HG03103 (cell line): ENCODE results near the gene ZNF862.

Source experiments
- ATAC-seq: cut with Tn5 transposase; IDR thresholded peaks from one replicate; pipeline ENCODE4 v1.9.1; 2021; ENCODE audit warnings: low read depth; ENCODE audit not compliant: unreplicated experiment

ZNF862 gene

GRCh38 chr7:149839933-149840332 is 1.8 kb downstream of the ZNF862 start:
- ATAC-seq: no peak

DNA sequence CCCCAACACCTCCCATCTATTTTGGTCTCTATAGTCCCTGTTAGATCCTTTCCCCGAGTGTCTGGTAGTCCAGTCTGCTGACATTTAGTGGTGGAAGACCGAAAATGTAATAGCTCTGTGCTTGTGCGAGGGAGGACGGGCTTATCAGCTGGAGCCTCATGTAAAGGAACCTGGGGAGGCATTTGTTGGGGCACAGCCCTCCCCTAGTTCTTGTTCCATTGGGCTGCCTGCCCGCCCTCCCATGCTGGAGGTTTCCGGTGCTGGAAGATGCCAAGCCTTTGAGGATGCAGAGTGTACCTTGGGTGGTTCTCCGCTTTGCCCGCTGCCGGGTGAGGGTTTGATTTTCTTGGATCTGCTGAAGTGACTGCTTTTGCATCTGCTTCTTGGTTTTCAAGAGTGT is 5.4 kb downstream of the ZNF862 start:
- ATAC-seq: no peak

DNA sequence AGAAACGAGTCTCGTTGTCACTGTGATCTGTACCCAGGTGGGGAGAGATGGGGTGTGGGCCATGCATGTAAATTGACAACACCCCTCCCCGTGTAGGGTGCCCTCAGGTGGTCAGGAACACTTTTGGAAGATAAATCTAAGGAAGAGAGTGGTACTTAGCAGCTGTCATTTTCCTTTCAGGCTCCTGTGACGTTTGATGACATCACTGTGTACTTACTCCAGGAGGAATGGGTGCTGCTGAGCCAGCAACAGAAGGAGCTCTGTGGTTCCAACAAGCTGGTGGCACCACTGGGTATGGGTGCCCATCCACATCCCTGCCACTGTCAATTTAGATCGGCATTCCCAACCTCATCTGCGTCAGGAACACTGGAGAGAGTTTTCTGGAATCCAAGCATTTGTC is 6.3 kb downstream of the ZNF862 start:
- no peak for ATAC-seq

DNA sequence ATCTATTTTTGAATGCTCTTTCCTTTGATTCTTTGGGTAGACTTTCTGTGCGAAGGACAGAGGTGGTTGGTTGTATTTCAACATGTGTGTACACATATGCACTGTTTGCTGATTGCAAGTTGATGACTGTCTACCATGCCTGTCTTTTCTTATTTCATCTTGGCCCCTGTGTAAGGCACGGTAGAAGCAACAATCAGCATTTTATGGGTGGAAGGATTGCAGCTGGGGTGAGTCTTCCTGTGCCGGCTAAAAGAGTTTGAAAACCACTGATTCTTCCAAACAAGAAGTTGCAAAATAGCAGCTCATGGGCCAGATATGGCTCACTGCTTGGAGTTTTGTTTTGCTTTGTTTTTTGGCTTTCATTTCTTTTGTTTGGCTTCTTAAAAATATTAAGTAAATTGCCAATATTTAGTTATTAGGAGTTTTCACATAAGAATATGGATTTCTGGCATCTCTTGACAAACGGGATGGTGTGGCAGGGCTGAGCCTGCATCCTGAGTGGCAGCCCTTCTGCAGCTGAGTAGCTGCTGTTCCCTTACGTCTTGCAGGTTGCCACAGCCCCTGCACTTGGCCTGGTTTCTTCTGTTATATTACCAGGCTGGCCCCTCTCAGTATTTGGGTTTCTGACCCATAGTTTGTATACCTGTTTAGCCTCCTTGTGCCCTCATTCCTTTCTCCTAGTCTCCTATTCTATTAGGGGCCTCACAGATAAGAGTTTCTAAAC is 7.2 kb downstream of the ZNF862 start:
- ATAC-seq: no peak

DNA sequence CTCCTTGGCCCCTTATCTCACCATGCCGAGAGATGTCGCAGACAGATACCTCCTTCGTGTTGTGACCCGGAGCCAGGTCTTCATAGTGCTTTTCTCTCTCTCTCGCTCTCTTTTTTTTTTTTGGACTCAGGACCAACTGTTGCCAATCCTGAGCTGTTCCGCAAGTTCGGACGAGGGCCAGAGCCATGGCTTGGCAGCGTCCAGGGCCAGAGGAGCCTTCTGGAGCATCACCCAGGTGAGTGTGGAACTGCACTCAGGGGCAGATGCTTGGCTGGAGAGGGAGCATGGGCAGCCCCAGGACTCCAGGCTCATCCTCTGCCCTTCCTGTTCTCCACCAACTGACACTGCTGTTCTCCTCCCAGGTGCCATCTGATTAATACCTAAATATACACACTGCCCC is 7.8 kb downstream of the ZNF862 start:
- no peak for ATAC-seq

DNA sequence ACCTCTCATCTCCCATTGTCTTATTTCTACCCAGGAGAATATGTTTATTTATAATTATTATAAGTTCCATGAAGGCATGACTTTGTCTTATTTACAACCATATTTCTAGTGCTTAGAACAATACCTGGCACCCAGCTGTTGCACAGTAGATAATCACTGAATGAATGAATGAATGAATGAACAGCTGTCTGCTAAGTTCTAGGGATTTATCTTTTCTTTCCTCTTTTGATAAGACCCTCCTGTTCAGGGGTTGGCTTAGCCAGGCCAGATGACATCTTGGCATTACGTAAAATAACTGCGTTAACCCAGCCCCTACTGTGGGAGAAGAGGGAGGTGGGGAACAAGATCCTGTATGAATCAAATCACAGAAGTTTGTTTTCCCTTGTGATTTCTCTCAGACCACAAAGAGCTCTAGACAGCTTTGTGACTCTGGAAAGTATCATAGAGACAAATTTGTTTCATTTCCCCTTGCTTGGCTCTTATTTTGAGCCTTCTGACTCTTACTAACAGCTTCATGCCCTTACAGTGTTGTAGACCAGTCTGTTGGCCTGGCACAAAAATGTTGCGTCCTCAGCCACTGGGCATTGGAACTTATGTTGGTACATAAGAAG is 8.4 kb downstream of the ZNF862 start:
- peak; percentile 85 for ATAC-seq

- no peak for ATAC-seq
These were observed 11.0 kb downstream of the ZNF862 start for GRCh38 chr7:149849174-149849573.

GRCh38 chr7:149850007-149850594 is 11.9 kb downstream of the ZNF862 start:
- no peak for ATAC-seq

DNA sequence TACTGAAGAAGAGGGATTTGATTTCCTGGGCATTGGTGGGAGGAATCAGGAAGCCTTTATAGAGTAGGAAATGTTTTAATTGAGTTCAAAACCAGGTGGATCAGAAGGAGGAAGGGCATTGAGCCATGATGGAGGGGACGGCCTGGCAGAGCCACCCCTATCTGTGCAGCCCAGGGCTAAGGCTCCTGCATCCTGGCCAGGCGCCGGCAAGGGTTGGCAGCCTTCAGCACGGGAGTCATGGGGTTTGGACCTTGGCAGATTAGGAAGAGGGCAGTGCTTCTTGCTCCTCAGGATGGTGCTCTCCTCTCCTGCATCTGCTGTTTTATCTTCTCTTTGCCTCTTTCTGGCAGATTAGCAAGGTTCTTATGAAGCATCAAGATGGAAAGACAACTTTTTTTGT is 12.5 kb downstream of the ZNF862 start:
- ATAC-seq: no peak

GRCh38 chr7:149851449-149851848 is 13.3 kb downstream of the ZNF862 start:
- no peak for ATAC-seq

DNA sequence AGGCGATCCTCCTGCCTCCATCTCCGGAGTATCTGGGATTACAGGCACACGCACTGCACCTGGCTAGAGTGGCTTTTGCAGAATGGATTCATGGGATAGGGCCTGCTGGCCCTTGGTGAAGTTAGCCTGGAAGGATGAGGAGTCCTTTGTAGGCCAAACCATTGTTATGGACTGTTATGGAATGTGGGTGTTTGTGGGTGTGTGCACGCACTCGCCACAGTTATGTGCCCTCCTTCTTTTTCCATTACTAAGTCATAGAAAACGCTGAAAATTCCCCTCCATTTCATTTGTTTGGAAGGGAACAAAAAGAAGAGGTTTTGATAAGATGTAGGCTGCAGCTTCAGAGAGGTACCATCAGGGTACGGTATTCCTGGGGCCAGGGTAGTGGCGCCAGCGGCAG is 15.0 kb downstream of the ZNF862 start:
- no peak for ATAC-seq

GRCh38 chr7:149854611-149855360 is 16.6 kb downstream of the ZNF862 start:
- ATAC-seq: no peak

DNA sequence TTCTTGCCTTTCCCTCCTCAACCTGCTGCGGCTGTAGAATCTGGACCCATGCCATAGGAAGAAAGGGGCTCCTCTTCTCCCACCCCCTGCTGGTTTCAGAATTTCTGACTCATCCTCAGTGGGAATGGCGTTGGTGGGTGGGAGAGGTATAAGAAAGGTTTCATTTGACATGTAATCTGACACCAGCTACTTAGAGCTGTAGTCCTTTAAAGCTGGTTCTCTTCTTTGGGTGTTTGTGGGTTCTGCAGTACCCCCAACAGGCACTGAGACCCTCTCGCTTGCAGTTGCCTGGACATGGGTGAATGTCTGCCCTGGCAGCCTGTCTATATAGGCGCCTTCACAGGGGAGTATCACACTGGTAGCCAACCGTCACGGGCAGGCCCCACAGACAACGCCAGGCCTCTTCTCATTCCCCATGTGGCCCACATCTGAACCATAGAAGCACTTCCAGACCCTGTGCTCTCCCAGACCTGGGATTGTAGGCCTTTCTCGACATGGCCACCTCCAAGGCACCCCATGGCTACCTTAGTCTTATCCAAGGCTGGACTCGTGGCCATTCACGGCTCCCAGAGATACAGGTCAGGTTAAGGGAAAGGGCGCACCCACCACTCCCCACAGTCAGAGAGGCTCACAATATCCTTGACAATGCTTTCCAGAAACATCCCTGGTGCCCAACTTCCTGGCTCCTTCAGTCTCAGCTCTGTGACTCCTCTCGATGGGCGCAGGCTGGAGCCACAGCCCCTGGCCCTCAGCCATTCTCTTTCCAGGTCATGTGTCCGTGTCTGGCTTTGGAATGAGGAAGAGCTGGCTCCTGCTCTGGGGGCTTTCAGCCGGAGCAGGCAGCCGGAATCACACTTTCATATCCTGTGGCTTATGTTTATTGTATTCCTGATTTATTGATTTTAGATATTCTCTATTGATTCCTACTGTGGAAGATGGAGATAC is 17.5 kb downstream of the ZNF862 start:
- no peak for ATAC-seq

DNA sequence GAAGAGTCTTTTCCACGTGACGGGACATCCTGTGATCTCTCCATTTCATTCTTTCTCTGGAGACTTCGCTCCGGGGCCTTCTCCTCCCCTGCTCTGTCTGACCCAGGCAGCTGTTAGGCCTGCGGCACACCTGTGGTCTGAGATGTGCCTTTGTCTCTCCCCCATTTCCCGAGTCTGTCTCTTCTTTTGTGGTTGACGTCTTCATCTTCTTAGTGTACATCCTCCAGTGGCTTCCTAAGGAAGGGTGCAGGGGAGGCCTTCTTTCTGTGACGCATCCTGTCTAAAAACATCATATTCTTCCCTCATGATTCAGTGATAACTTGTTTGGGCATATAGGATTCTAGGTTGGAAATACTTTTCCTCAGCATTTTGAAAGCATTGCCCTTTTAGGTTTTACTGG is 18.4 kb downstream of the ZNF862 start:
- no peak for ATAC-seq

DNA sequence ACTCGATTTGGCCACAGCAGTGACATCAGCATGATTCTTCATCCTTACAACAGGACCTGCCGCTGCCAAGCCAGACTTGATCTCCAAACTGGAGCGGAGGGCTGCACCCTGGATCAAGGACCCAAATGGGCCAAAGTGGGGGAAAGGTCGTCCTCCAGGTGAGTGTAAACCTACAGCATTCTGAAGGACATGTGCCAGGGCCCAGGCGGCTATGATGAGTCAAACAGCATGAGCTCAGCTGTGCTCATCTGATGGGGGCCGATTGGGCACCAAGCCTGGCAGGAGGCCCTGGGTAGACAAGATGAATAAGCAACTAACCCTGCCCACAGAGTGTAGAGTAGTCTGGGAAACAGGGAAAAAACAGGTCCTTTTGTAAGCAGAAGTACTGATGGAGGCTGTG is 21.2 kb downstream of the ZNF862 start:
- ATAC-seq: no peak

DNA sequence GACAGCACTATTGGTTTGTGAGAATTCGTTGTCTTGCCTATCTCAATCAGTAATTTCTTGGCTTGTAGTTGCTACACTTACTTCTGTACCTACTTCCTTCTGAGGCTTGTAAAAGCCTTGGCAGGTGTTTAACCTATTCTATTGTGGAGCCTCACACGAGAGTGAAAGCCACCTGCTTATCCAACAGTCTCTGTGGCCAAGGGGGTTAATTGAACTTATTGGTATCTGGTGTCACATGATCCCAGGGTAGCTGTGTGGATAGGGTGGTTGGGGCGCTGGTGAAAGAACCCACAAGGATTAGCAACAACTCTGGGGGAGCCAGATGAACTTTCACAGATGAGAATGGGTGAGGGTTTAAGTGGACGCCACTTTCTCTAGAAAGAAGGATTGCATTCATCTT is 21.7 kb downstream of the ZNF862 start:
- ATAC-seq: no peak

- no peak for ATAC-seq
These were observed 22.9 kb downstream of the ZNF862 start for GRCh38 chr7:149860821-149861727.

DNA sequence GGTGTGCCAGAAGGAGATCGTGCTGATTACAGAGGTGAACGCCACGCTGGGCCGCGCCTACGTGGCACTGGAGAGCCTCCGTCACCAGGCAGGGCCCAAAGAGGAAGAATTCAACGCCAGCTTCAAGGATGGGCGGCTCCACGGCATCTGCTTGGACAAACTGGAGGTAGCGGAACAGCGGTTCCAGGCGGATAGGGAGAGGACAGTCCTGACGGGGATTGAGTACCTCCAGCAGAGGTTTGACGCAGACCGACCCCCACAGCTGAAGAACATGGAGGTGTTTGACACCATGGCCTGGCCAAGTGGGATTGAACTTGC is 23.5 kb downstream of the ZNF862 start:
- ATAC-seq: no peak

DNA sequence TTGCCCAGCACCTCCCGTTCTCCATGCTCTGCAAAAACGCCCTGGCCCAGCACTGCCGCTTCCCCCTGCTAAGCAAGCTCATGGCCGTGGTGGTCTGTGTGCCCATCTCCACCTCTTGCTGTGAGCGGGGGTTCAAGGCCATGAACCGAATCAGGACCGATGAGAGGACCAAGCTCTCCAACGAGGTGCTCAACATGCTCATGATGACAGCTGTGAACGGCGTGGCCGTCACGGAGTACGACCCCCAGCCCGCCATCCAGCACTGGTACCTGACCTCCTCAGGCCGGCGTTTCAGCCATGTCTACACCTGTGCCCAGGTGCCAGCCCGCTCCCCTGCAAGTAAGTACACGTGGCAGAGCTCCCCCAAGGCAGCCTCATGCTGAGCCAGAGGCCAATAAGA is 24.0 kb downstream of the ZNF862 start:
- no peak for ATAC-seq

- ATAC-seq: no peak
These were observed 25.3 kb downstream of the ZNF862 start for GRCh38 chr7:149863500-149863899.
